ENCODE data around the gene LKAAEAR1. TPM values are rescaled to one million over a fixed set of nuclear protein-coding genes. Genes with fewer than 3 reads are reported as not detected.
A peak's percentile ranks its signal among the peaks of the same experiment; 100 is the strongest.

The LKAAEAR1 gene
- total RNA-seq, 1 experiment from 2014 or later = 1.7 TPM

GRCh38 chr20:64101731-64102621 lies 17.8 kb upstream of the LKAAEAR1 start (continued):
- TF ChIP-seq STAT6 (CRISPR knock-in tag; conservative IDR thresholded peaks at IDR 0.05; ENCODE audit: low read depth) = no peak
- TF ChIP-seq ZNF423 (CRISPR knock-in tag; IDR thresholded peaks at IDR 0.05) = 0 out of 2 replicates have a peak, but pooled peaks have one; percentile 38
- no peak for TF ChIP-seq ZNF232 (CRISPR knock-in tag; IDR thresholded peaks at IDR 0.05)
- TF ChIP-seq SP1 (CRISPR knock-in tag; conservative IDR thresholded peaks at IDR 0.05) = peak; percentile 69
- no peak for TF ChIP-seq ATF6 (CRISPR knock-in tag; IDR thresholded peaks at IDR 0.05)

- DNase-seq (ENCODE audit: low spot score) (no peak), ATAC-seq (no peak)
- TF ChIP-seq OVOL2 (CRISPR knock-in tag; IDR thresholded peaks at IDR 0.05; ENCODE audit: borderline replicate concordance) (no peak), FOXK1 (CRISPR knock-in tag; IDR thresholded peaks at IDR 0.05) (no peak), NFE2L1 (CRISPR knock-in tag; IDR thresholded peaks at IDR 0.05) (no peak)
- Mint-ChIP-seq H3K4me1 (peaks cover 8% of the 10 kb centered on the region), H3K27me3 (ENCODE audit: low read depth) (peaks cover 22% of the 10 kb centered on the region), H3K27ac (no peak overlapping the region), H3K36me3 (peaks cover 6% of the 10 kb centered on the region), H3K4me3 (peak overlapping the region; percentile 57), H3K9me3 (peaks cover 10% of the 10 kb centered on the region)
- ChIA-PET CTCF (interaction anchor here (0.6 to 4.7 kb wide), 13 partner anchors 9 to 155 kb away, joined by 3 to 77 read pairs (median 6); partner anchors contain the start of genes LKAAEAR1, OPRL1, PCMTD2 and RGS19), POLR2A (no interaction called here)
Measured at GRCh38 chr20:64100946-64101688, 16.9 kb upstream of the LKAAEAR1 start.

GRCh38 chr20:64100566-64100888 lies 16.3 kb upstream of the LKAAEAR1 start:
- Mint-ChIP-seq H3K4me1 (peaks cover 8% of the 10 kb centered on the region), H3K27me3 (ENCODE audit: low read depth) (peaks cover 22% of the 10 kb centered on the region), H3K36me3 (peaks cover 6% of the 10 kb centered on the region), H3K27ac (no peak overlapping the region), H3K4me3 (no peak overlapping the region), H3K9me3 (peaks cover 13% of the 10 kb centered on the region)
- TF ChIP-seq ZNF425 (CRISPR knock-in tag; conservative IDR thresholded peaks at IDR 0.05) (no peak), ZBTB21 (CRISPR knock-in tag; IDR thresholded peaks at IDR 0.05; ENCODE audit: borderline replicate concordance) (no peak), NFYB (CRISPR knock-in tag; conservative IDR thresholded peaks at IDR 0.05; ENCODE audit: low read depth) (no peak), MAX (CRISPR knock-in tag; IDR thresholded peaks at IDR 0.05) (no peak), ZNF121 (CRISPR knock-in tag; IDR thresholded peaks at IDR 0.05) (no peak), MYBL2 (CRISPR knock-in tag; IDR thresholded peaks at IDR 0.05) (no peak), HMGA2 (CRISPR knock-in tag; IDR thresholded peaks at IDR 0.05) (no peak), ZNF317 (CRISPR knock-in tag; IDR thresholded peaks at IDR 0.05; ENCODE audit: borderline replicate concordance, low read depth) (no peak), TEAD1 (CRISPR knock-in tag; IDR thresholded peaks at IDR 0.05) (no peak)
- ChIA-PET POLR2A (no interaction called here), CTCF (interaction anchor here (4.5 to 4.7 kb wide), 2 partner anchors 16 to 19 kb away, joined by 75 to 77 read pairs; partner anchors contain the start of gene LKAAEAR1)
- DNase-seq (ENCODE audit: low spot score) (no peak), ATAC-seq (no peak)

Measured in WTC11 (cell line).